OCI-LY3 (cell line): Measurements from ENCODE around the gene ENAM.

Experiments
- EZH2phosphoT487 ChIP-seq: fragments of 200-600 bp; shearing (Covaris generic); IDR thresholded peaks from 2 replicates; pipeline ENCODE4 v1.6.1; 2018; ENCODE audit warnings: antibody characterized with exemption, mixed run types, low read depth
- TF ChIP-seq, protein P1 (sequence below): fragments of 200-600, 300-600 bp; sonication (generic); IDR thresholded peaks from 2 replicates; pipeline ENCODE4 v1.5.1; 2014; ENCODE audit warnings: antibody characterized with exemption, low read length, low read depth

DNA sequence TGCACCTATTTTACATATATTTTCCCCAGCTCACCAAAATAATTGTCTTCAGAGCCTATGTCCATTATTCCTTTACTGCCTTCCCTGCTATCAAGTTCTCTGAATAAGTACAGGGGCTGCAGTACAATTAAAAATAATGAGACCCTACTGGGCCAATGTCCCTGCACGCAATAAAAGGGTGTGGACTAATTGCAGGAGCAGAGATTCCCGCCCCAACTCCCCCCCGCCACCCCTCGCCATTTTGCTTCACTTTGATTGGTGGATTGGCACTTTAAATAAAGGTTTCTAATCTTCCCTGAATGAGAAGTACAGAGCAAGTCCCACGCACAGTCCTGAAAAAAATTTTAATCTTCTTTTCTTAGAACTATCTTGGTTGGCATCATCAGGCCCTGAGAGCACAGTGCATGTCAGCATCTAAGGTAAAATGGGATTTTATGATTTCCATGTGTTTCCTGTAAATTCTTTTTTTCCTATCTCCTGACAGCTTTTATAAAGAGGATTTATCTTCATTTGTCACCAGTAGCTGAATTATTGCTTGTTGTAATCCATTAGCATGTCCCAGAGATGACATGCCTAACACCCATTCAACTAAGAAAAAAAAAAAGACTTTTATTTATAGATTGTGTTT lies 36.5 kb upstream of the ENAM start, which contains the start of gene AMBN:
- no peak for TF ChIP-seq EZH2phosphoT487
- TF ChIP-seq, protein P1, sequence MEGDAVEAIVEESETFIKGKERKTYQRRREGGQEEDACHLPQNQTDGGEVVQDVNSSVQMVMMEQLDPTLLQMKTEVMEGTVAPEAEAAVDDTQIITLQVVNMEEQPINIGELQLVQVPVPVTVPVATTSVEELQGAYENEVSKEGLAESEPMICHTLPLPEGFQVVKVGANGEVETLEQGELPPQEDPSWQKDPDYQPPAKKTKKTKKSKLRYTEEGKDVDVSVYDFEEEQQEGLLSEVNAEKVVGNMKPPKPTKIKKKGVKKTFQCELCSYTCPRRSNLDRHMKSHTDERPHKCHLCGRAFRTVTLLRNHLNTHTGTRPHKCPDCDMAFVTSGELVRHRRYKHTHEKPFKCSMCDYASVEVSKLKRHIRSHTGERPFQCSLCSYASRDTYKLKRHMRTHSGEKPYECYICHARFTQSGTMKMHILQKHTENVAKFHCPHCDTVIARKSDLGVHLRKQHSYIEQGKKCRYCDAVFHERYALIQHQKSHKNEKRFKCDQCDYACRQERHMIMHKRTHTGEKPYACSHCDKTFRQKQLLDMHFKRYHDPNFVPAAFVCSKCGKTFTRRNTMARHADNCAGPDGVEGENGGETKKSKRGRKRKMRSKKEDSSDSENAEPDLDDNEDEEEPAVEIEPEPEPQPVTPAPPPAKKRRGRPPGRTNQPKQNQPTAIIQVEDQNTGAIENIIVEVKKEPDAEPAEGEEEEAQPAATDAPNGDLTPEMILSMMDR = no peak
